ENCODE results near the gene ZDHHC17. TPM values are rescaled to one million over a fixed set of nuclear protein-coding genes. Genes with fewer than 3 reads are reported as not detected.

The ZDHHC17 gene
- total RNA-seq, 4 donors from 2014 or later, result 56.7 to 163 (median 80.8) TPM

DNA sequence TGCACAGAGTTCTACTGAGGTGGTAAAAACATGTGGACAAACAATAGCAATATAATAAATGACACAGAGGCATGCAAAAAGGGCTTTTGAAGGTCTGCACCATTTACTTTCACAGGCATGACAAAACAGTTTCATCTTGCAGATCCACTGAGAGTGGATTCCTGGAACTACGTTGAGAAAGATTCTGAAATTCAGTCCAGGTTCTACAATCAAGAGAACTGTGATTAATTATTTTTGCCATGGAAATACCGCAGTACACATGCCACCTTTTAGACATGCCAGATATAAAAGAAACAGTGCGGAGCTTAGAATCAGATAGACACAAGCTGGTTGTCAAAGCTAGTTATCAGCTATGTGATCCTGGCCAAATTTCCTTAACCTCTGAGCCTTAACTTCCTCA is 110.1 kb downstream of the ZDHHC17 start:
- H3K4me1 ChIP-seq, result peaks cover 0 to 15% (median 0%) of the 10 kb centered on the region in 4 donors
- no peak for DNase-seq (ENCODE audit: low spot score in 2 of 2)
- H3K27ac ChIP-seq, result no peak overlapping the region
- H3K9me3 ChIP-seq, result no peaks in the 10 kb centered on the region
- WGBS, 2 donors, result 63 to 78% methylated on average over 3 of the region's 3 CpGs
- H3K4me3 ChIP-seq, result no peak overlapping the region
- H3K27me3 ChIP-seq, result no peaks in the 10 kb centered on the region
- H3K36me3 ChIP-seq, result no peaks in the 10 kb centered on the region
- TF ChIP-seq POLR2A (IDR thresholded peaks at IDR 0.05), result no peak

DNA sequence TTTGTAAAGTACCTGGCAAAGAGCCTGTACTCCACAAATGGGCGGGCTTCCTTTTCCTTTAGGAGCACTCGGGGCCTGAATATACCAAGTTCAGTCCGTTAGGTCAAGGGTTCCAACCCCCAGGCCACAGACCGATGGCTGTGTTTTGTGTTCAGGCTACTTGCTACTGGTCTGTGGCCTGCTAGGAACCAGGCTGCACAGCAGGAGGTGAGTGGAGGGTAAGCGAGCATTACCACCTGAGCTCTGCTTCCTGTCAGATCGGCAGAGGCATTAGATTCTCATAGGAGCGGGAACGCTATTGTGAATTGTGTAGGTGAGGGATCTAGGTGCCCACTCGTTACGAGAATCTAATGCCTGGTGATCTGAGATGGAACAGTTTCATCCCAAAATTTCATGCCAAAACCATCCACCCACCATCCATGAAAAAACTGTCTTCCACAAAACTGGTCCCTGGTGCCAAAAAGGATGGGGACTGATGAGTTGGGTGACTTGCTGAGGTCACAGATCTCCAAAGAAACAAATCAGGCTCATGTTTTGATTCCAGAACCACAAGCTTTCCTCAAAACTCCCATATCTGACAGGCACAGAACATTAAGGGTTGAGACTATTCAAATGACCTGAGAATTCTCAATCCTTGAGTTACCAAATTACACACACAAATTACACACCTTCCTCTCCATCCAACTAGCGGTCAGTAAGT is 110.7 kb downstream of the ZDHHC17 start:
- H3K4me1 ChIP-seq, result peaks cover 0 to 18% (median 0%) of the 10 kb centered on the region in 4 donors
- WGBS, 2 donors, result 76 to 91% methylated on average over 11 of the region's 11 CpGs
- H3K9me3 ChIP-seq, result no peaks in the 10 kb centered on the region
- no peak for DNase-seq (ENCODE audit: low spot score in 2 of 2)
- H3K27ac ChIP-seq, result no peak overlapping the region
- H3K4me3 ChIP-seq, result no peak overlapping the region
- H3K27me3 ChIP-seq, result no peaks in the 10 kb centered on the region
- TF ChIP-seq EP300 (IDR thresholded peaks at IDR 0.05), result no peak
- H3K36me3 ChIP-seq, result no peaks in the 10 kb centered on the region

DNA sequence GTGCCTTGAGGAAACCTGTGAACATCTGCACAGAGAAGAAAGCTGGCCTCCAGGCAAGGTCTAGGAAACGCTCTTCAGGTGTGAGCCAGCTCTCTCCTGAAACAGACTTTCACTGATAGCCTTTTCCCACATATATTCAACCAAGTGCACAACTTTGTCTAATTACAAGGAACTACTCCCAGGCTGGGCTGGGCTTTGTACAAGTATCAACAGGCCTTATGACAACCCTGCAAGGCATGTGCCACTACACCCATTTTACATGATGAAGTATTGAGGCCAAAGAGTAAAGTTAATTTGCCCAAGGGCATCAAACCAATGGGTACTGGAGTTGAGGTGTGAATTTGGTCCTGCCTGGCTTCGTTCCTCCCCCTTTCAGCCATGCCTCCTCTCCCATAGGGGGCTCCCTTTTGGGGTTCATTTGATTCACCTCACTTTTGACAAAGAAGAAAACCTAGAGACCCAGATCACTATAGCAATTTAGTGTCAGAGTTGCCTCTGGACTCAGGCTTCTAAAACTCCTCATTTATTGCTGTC is 112.8 kb downstream of the ZDHHC17 start:
- Histone ChIP-seq H3K4me3 (no peak overlapping the region), H3K27ac (no peak overlapping the region), H3K9me3 (no peaks in the 10 kb centered on the region), H3K36me3 (no peaks in the 10 kb centered on the region), H3K27me3 (no peaks in the 10 kb centered on the region), H3K4me1 (peaks cover 0 to 26% (median 0%) of the 10 kb centered on the region in 4 donors)
- TF ChIP-seq EP300 (IDR thresholded peaks at IDR 0.05) (no peak), POLR2A (IDR thresholded peaks at IDR 0.05) (no peak)
- TF ChIP-seq, protein P1, sequence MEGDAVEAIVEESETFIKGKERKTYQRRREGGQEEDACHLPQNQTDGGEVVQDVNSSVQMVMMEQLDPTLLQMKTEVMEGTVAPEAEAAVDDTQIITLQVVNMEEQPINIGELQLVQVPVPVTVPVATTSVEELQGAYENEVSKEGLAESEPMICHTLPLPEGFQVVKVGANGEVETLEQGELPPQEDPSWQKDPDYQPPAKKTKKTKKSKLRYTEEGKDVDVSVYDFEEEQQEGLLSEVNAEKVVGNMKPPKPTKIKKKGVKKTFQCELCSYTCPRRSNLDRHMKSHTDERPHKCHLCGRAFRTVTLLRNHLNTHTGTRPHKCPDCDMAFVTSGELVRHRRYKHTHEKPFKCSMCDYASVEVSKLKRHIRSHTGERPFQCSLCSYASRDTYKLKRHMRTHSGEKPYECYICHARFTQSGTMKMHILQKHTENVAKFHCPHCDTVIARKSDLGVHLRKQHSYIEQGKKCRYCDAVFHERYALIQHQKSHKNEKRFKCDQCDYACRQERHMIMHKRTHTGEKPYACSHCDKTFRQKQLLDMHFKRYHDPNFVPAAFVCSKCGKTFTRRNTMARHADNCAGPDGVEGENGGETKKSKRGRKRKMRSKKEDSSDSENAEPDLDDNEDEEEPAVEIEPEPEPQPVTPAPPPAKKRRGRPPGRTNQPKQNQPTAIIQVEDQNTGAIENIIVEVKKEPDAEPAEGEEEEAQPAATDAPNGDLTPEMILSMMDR (IDR thresholded peaks at IDR 0.05), result no peak
- whole genome bisulfite sequencing, 2 donors, result 84 to 94% methylated on average over 2 of the region's 2 CpGs
- no peak for DNase-seq (ENCODE audit: low spot score in 2 of 2)

DNA sequence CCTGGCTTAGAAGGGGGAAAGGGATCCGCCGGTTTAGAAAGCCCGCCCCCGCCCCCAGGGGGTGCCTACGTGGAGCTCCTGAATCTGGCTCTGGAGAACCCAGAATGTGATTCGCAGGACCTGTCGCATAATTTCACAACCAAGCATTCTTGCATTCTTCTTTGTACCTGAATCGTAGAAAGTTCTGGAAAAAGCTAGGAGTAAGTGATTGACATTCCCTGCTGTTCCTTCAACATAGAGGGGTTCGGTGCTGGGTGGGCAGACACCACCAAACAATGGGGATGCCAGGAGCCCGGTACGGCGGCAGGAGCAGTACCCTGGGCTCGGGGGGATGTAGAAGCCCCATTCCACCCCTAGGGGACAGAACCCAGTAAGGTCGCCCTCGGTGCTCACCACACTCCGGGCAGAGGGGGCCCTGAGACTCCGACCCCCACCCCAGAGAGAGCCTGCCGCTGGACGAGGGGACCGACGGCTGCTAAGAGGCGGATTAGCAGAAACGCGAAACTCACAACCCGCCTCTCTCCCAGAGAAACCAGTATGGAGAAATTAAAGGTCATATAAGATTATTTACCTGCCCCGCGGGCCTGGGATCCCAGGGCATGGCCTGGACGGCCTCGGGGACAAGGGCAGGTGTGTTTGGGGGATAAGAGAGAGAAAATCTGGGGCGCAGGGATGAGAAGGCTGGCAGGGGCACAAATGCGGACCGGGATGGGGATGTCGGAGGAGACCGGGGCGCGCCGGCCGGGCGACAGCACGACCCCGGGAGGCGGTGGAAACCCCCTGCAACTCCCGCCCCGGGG is 114.4 kb downstream of the ZDHHC17 start:
- no peaks in the 10 kb centered on the region for H3K36me3 ChIP-seq
- no peaks in the 10 kb centered on the region for H3K9me3 ChIP-seq
- TF ChIP-seq POLR2A (IDR thresholded peaks at IDR 0.05), result no peak
- TF ChIP-seq, protein P1 (IDR thresholded peaks at IDR 0.05), result no peak
- no peak for TF ChIP-seq EP300 (IDR thresholded peaks at IDR 0.05)
- WGBS, 2 donors, result 3 to 4% methylated on average over 33 to 35 of the region's 44 CpGs
- H3K27ac ChIP-seq, result peak overlapping the region; percentile 63 to 88 (median 85)
- H3K4me3 ChIP-seq, result peak overlapping the region; percentile 48 to 68 (median 58)
- no peaks in the 10 kb centered on the region for H3K27me3 ChIP-seq
- DNase-seq (ENCODE audit: low spot score in 2 of 2), result no peak
- H3K4me1 ChIP-seq, result peaks cover 0 to 26% (median 0%) of the 10 kb centered on the region in 4 donors

DNA sequence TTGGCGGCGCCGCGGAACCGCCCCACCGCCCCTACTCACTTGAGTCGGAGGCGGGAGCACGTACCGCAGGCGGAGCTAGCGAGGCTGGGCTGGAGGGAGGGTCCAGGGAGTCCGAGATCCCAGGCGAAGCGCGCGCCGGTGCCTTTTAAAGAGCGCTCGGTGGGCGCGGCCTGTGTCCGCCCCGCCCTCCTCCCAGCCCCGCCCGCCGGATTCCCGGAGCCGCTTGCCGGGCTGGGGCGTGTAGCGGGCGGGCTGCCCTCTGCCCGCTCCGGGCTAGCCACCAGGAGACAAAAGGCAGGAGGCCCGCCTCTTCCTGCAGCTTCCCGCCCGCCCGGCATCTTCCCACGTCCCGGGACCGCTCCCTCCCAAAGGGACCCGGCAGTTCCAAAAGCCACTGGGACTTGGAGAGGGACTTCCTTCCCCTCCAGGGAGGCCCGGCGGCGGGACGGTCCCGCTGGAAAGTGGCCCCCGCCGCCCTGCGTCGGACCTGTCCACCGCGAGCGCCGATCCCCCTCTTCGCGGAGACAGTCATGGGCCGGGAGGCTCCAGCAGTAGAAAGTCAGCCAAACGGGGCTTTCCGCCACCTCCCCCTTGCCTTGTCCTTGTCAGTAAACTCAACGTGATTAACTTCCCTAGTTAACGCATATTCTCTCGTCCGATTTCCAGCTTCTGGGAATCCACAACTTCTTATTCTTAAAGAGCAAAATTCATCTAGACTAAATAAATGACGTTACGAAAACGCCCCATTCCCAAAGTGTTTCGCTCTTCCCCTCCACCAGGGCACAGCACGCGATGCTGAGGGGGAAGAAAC is 115.2 kb downstream of the ZDHHC17 start, which contains the start of gene CSRP2:
TSS of gene CSRP2 (minus strand) at position 121 of the 811 bp plus-strand sequence. CDS start 12,759 bp downstream, outside the sequence.
- Histone ChIP-seq H3K27ac (peak within 1 kb of the TSS; percentile 63 to 88 (median 85)), H3K27me3 (no peaks in the 10 kb centered on the region), H3K9me3 (no peaks in the 10 kb centered on the region), H3K4me1 (peaks cover 0 to 26% (median 0%) of the 10 kb centered on the region in 4 donors), H3K4me3 (peak within 1 kb of the TSS; percentile 48 to 68 (median 58)), H3K36me3 (no peaks in the 10 kb centered on the region)
- TF ChIP-seq EP300 (IDR thresholded peaks at IDR 0.05) (peak in 1 of 2 donors; percentile 90), POLR2A (IDR thresholded peaks at IDR 0.05) (peak; percentile 40 to 83)
- TF ChIP-seq, protein P1 (IDR thresholded peaks at IDR 0.05), result peak in 4 of 5 experiments; percentile 11 to 27 (median 22)
- 2 to 3% methylated on average over 33 to 49 of the region's 71 CpGs for WGBS, 2 donors
- peak; percentile 80 for DNase-seq (ENCODE audit: low spot score in 2 of 2)

Measured in tibial nerve (tissue), 4 donors.